Measurements from ENCODE around the gene CXCL5. TPM values are rescaled to one million over a fixed set of nuclear protein-coding genes. Genes with fewer than 3 reads are reported as not detected.

Gene CXCL5
- 1 to 10 TPM in 2 of 3 donors, under 1 TPM in 1; 0.23 to 2.0 (median 1.5) TPM for total RNA-seq
- 6.3 TPM for total RNA-seq (2013)

DNA sequence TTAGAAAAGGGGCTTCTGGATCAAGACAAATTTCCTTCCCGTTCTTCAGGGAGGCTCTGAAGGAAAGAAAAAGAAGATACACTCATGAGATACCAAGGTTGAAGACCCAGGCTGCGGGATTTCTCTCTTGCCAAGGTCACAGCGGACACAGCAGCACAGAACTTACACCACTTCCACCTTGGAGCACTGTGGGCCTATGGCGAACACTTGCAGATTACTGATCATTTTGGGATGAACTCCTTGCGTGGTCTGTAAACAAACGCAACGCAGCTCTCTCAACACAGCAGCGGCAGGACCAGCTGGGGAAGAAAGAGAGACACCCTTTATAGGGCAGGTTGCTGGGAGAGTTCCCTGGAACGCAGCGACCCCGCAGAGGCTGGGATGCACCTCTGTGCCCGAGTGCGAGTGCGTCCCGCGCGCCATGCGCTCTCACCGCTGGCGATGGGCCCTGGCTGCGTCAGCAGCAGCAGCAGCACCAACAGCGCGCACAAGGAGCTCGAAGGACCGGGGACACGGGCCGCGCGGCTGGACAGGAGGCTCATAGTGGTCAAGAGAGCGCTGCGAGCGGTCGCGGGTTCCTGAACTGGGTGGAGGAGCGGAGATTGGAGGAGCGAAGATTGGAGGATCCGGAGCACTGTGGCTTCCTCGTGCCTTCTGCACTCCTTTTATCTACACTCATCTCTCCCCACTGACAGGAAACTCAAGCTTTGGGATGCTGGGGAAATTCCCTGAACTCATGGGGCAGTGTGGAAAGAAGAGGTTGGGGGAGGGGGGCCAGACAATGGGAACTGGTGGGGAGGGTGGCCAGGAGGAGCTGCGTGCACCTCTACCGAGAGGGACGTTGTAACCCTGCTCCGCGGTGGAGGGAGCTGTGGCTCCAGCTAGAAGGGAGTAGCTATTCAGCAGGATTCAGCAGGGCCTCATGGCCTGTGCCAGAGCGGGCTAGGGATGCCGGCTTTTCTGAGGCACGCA is at the start of gene CXCL5:
Gene CXCL5 (minus strand): TSS at position 638 of the 972 bp plus-strand sequence. CDS start 96 bp downstream, at position 542.
- Mint-ChIP-seq H3K4me1 (no peaks in the 10 kb centered on the region), H3K36me3 (no peaks in the 10 kb centered on the region), H3K27me3 (ENCODE audit: low read depth in 2 of 2) (peaks cover 6 to 15% of the 10 kb centered on the region in 2 donors), H3K9me3 (peaks cover 0 to 6% of the 10 kb centered on the region in 2 donors), H3K27ac (no peak within 1 kb of the TSS), H3K4me3 (no peak within 1 kb of the TSS)
- Histone ChIP-seq H3K4me3 (ENCODE audit: low read length) (no peak within 1 kb of the TSS), H3K9me3 (ENCODE audit: control insufficient read depth, insufficient read depth, low read length) (no peaks in the 10 kb centered on the region), H3K36me3 (ENCODE audit: control insufficient read depth, insufficient read depth, low read length) (no peaks in the 10 kb centered on the region), H3K27ac (ENCODE audit: low read length) (no peak within 1 kb of the TSS), H3K4me1 (ENCODE audit: control insufficient read depth, insufficient read depth, low read length) (no peaks in the 10 kb centered on the region), H3K27me3 (ENCODE audit: control insufficient read depth, insufficient read depth, low read length) (no peaks in the 10 kb centered on the region)
- 18% methylated on average over 46 of the region's 46 CpGs for WGBS (ENCODE audit: insufficient coverage)
- TF ChIP-seq, protein P1, sequence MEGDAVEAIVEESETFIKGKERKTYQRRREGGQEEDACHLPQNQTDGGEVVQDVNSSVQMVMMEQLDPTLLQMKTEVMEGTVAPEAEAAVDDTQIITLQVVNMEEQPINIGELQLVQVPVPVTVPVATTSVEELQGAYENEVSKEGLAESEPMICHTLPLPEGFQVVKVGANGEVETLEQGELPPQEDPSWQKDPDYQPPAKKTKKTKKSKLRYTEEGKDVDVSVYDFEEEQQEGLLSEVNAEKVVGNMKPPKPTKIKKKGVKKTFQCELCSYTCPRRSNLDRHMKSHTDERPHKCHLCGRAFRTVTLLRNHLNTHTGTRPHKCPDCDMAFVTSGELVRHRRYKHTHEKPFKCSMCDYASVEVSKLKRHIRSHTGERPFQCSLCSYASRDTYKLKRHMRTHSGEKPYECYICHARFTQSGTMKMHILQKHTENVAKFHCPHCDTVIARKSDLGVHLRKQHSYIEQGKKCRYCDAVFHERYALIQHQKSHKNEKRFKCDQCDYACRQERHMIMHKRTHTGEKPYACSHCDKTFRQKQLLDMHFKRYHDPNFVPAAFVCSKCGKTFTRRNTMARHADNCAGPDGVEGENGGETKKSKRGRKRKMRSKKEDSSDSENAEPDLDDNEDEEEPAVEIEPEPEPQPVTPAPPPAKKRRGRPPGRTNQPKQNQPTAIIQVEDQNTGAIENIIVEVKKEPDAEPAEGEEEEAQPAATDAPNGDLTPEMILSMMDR (IDR thresholded peaks at IDR 0.05) = no peak
- DNase-seq (no peak), ATAC-seq (no peak)
- intact Hi-C loops (cut with micrococcal nuclease) = no loop called here

DNA sequence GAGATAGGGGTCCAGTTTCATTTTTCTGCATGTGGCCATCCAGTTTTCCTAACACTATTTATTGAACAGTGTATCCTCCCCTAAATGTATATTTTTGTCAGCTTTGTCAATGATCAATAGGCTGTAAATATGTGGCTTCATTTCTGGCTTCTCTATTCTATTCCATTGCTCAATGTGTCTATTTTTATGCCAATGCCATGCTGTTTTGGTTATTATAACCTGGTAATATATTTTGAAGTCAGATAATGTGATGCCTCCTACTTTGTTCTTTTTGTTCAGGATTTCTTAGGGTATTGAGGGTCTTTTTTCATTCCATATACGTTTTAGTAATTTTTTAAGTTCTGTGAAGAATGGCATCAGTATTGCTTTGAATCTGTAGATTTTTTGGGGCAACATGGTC is 48.7 kb upstream of the CXCL5 start:
- no peaks in the 10 kb centered on the region for H3K36me3 Mint-ChIP-seq
- WGBS (ENCODE audit: insufficient coverage) = no CpG with 5 or more reads among the region's 1 CpG
- Histone ChIP-seq H3K9me3 (ENCODE audit: control insufficient read depth, insufficient read depth, low read length) (no peaks in the 10 kb centered on the region), H3K27ac (ENCODE audit: low read length) (no peak overlapping the region), H3K4me3 (ENCODE audit: low read length) (no peak overlapping the region), H3K4me1 (ENCODE audit: control insufficient read depth, insufficient read depth, low read length) (no peaks in the 10 kb centered on the region), H3K36me3 (ENCODE audit: control insufficient read depth, insufficient read depth, low read length) (no peaks in the 10 kb centered on the region), H3K27me3 (ENCODE audit: control insufficient read depth, insufficient read depth, low read length) (no peaks in the 10 kb centered on the region)
- H3K9me3 Mint-ChIP-seq = peaks cover 6 to 10% of the 10 kb centered on the region in 2 donors
- no peak for ATAC-seq
- TF ChIP-seq, protein P1 (IDR thresholded peaks at IDR 0.05) = no peak
- H3K4me1 Mint-ChIP-seq = no peaks in the 10 kb centered on the region
- no peak overlapping the region for H3K4me3 Mint-ChIP-seq
- DNase-seq = no peak
- H3K27ac Mint-ChIP-seq = no peak overlapping the region
- H3K27me3 Mint-ChIP-seq (ENCODE audit: low read depth in 2 of 2) = peaks cover 0 to 2% of the 10 kb centered on the region in 2 donors
- intact Hi-C loops (cut with micrococcal nuclease) = no loop called here

DNA sequence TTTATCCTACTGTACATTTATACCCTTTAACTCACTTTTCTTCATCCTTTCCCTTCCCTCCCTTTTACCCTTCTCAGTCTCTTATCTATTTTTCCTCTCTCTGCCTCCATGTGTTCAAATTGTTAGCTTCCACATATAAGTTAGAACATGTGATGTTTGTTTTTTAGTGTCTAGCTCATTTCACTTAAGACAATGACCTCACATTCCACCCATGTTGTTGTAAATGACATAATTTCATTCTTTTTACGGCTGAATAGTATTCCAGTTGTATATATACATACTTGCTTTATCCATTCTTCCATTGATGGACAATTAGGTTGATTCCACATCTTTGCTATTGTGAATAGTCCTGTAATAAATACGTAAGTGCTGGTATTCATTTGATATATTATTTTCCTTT is 47.3 kb upstream of the CXCL5 start:
- peaks cover 2 to 4% of the 10 kb centered on the region in 2 donors for H3K27me3 Mint-ChIP-seq (ENCODE audit: low read depth in 2 of 2)
- H3K4me3 Mint-ChIP-seq = no peak overlapping the region
- intact Hi-C loops (cut with micrococcal nuclease) = no loop called here
- Histone ChIP-seq H3K4me1 (ENCODE audit: control insufficient read depth, insufficient read depth, low read length) (no peaks in the 10 kb centered on the region), H3K27ac (ENCODE audit: low read length) (no peak overlapping the region), H3K4me3 (ENCODE audit: low read length) (no peak overlapping the region), H3K27me3 (ENCODE audit: control insufficient read depth, insufficient read depth, low read length) (no peaks in the 10 kb centered on the region), H3K9me3 (ENCODE audit: control insufficient read depth, insufficient read depth, low read length) (no peaks in the 10 kb centered on the region), H3K36me3 (ENCODE audit: control insufficient read depth, insufficient read depth, low read length) (no peaks in the 10 kb centered on the region)
- WGBS (ENCODE audit: insufficient coverage) = 100% methylated on average over 1 of the region's 2 CpGs
- TF ChIP-seq, protein P1 (IDR thresholded peaks at IDR 0.05) = no peak
- no peak overlapping the region for H3K27ac Mint-ChIP-seq
- peaks cover 6 to 8% of the 10 kb centered on the region in 2 donors for H3K9me3 Mint-ChIP-seq
- no peaks in the 10 kb centered on the region for H3K36me3 Mint-ChIP-seq
- ATAC-seq = no peak
- no peak for DNase-seq
- H3K4me1 Mint-ChIP-seq = no peaks in the 10 kb centered on the region

Data from natural killer cell (primary cell).